ENCODE results near the gene LY6G5C.

Gene LY6G5C

GRCh38 chr6:31634969-31635575 lies 45.8 kb downstream of the LY6G5C start:
- DNase-seq, result no peak

DNA sequence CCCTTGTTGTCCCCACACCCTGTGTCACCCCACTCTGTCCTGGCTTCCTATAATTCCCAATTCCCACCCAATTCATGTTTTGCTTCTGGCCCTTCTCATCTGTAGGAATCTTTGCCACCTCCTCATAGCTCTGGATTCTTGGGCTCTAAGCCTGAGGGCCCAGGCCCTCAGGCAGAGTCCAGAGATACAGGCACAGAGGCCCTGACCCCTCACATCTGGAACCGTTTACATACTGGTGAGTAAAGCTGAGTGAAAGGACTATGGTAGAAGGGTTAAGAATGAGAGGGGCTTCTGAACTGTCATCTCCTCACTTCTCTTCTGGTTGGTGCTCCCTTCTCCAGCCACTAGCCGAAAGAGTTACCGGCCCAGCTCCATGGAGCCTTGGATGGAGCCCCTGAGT lies 46.7 kb downstream of the LY6G5C start:
- no peak for DNase-seq

DNA sequence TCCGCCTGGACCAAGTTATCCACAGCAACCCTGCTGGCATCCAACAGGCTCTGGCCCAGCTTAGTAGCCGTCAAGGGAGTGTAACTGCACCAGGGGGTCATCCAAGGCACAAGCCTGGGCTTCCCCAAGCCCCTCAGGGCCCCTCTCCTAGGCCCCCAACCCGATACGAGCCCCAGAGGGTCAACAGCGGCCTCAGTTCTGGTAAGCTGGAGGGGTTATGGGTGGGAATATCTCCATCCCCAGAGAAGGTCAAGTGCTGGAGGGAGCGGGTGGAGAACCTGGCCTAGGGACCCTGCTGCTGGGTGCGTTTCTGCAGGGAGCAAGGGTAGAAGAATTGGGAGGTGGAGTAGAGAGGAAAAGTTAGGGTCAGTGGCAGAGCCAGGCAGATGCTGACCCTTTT lies 47.4 kb downstream of the LY6G5C start:
- DNase-seq, result no peak

DNA sequence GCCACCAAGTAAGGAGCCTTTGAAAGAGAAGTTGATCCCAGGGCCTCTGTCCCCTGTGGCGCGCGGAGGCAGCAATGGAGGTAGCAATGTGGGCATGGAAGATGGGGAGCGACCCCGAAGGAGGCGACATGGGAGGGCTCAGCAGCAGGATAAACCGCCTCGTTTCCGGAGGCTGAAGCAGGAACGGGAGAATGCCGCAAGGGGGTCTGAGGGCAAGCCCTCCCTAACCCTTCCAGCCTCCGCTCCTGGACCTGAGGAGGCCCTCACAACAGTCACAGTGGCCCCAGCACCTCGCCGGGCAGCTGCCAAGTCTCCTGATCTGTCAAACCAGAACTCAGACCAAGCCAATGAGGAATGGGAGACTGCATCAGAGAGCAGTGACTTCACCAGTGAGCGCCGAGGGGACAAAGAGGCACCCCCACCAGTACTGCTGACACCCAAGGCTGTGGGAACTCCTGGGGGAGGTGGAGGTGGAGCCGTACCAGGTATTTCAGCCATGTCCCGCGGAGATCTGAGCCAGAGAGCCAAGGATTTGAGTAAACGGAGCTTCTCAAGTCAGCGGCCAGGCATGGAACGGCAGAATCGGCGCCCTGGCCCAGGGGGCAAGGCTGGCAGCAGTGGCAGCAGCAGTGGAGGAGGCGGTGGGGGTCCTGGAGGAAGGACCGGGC lies 48.5 kb downstream of the LY6G5C start:
- no peak for DNase-seq

DNA sequence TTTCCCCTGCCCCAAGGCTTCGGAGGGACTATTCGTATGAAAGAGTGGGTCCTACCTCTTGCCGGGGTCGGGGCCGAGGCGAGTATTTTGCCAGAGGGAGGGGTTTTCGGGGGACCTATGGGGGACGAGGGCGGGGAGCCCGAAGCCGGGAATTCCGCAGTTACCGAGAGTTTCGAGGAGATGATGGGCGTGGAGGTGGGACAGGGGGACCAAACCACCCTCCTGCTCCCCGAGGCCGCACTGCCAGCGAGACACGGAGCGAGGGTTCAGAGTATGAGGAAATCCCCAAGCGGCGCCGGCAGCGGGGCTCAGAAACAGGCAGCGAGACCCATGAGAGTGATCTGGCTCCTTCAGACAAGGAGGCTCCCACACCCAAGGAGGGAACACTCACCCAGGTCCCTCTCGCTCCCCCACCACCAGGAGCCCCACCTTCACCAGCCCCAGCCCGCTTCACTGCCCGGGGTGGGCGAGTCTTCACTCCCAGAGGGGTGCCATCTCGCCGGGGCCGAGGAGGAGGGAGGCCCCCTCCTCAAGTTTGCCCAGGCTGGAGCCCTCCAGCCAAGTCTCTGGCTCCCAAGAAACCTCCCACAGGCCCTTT lies 49.1 kb downstream of the LY6G5C start:
- no peak for DNase-seq

DNA sequence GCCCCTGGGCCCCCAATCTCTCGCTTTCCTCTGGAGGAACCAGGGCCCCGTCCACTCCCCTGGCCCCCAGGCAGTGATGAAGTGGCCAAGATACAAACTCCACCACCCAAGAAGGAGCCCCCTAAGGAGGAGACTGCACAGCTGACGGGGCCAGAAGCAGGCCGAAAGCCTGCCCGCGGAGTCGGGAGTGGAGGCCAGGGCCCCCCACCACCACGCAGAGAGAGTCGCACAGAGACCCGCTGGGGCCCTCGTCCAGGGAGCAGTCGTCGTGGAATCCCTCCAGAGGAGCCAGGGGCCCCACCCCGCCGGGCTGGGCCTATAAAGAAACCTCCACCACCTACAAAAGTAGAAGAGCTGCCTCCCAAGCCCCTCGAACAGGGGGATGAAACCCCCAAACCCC lies 49.7 kb downstream of the LY6G5C start:
- no peak for DNase-seq

DNA sequence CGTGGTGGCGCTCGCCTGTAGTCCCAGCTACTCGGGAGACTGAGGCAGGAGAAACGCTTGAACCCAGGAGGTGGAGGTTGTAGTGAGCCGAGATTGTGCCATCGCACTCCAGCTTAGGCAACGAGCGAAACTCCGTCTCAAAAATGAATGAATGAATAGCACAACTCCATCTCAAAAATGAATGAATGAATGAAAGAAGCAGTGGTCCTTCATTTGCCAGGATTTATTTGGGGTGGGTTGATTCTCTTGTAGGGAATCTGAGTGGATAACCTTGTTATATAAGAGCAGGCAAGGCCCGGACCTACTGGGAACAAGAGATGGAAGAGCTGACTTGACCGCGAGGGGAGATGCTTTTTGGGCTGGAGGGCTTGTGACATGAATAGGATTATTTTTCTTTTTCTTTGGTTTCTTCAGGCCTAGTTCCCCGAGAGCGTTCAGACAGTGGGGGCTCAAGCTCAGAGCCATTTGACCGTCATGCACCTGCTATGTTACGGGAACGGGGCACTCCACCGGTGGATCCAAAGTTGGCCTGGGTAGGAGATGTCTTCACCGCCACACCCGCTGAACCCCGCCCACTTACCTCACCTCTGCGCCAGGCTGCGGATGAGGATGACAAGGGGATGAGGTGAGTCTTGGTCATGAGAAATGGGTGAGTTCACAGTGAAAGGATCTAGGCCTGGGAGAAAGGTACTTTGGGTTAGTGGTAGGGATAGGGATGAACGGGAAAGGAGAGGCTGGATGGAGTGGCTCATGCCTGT lies 50.5 kb downstream of the LY6G5C start:
- DNase-seq, result no peak

- no peak for DNase-seq
Observed at GRCh38 chr6:31629014-31629413, 51.9 kb downstream of the LY6G5C start.

- no peak for DNase-seq
Observed at GRCh38 chr6:31627690-31628287, 53.1 kb downstream of the LY6G5C start.

GRCh38 chr6:31626952-31627351 lies 53.9 kb downstream of the LY6G5C start:
- no peak for DNase-seq
